Measurements from ENCODE around the gene SSBP4.
A peak's percentile ranks its signal among the peaks of the same experiment; 100 is the strongest.

Gene SSBP4

DNA sequence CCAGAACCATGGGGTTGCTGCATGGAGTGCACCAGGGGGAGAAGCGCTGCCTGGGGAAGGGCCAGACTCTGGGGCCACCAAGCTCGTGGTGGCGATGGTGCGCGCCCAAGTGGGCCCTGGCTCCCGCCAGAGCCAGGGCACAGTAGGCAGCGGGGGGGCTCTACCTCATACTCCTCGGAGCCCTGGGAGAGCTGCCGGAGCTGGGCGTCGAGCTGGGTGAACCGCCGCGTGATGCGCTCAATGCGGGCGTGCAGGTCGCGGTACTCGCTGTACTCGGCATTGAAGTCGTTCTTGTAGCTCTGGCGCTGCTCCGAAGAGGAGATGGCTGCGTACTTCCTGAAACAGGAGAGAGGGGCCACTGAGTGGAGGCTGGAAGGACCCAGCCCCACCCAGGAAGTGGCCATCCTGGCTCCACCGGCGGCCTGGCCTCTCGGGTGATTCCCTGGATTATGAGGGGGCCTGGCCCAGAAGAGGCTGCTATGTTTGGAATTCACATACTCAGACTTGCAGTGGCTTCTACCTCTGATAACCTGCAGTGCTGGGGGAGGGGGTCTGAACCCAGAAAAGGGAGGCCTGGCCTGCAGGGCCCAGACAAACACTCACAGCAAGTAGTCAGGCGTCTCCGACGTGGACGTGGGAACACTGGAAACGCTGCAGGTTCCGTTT, 27.1 kb downstream of the SSBP4 start:
- no peak for DNase-seq

DNA sequence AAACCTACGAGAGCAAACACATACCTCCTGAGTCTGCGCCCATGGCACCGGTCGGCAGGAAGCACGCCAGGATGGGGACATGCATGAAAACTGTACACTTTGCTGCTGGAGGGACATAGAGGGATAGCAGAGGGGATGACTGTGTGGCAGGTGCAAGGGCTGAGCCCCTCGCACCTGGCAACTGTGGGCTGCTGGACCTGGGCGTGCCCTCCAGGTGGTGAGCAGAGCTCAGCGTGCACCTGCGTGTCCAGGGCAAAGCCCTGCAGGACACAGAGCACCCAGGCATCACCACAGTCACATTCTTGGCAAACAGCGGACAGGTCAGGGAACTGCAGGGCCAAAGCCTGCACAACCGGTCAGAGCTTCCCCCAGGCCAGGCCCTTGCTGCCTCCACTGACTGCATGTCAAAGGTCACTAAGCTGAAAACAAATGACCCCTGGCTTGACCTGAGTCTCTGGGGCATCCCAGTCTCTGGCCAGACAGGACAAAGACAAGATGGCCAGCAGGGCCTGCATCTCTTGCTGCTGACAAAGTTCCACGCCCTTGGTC, 27.7 kb downstream of the SSBP4 start:
- DNase-seq, result no peak

DNA sequence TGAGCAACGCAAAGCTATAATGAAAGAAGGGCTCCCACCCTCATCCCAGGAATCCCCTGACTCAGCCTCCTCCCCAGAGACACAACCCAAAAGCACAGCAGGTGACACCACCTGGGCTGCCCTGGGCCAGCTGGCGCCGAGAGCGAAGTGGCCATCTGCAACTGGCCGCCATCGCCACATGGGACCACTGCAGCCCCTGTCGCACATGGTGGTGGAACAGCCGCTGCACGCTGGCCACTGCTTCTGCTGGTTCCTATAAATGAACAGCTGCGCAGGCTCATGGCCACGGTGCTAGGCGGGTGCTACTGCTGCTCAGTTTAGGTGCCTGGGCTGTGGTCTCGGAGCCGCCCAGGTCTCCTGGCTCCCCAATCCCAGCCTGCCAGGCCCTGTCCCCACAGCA, 30.4 kb downstream of the SSBP4 start:
- no peak for DNase-seq

DNA sequence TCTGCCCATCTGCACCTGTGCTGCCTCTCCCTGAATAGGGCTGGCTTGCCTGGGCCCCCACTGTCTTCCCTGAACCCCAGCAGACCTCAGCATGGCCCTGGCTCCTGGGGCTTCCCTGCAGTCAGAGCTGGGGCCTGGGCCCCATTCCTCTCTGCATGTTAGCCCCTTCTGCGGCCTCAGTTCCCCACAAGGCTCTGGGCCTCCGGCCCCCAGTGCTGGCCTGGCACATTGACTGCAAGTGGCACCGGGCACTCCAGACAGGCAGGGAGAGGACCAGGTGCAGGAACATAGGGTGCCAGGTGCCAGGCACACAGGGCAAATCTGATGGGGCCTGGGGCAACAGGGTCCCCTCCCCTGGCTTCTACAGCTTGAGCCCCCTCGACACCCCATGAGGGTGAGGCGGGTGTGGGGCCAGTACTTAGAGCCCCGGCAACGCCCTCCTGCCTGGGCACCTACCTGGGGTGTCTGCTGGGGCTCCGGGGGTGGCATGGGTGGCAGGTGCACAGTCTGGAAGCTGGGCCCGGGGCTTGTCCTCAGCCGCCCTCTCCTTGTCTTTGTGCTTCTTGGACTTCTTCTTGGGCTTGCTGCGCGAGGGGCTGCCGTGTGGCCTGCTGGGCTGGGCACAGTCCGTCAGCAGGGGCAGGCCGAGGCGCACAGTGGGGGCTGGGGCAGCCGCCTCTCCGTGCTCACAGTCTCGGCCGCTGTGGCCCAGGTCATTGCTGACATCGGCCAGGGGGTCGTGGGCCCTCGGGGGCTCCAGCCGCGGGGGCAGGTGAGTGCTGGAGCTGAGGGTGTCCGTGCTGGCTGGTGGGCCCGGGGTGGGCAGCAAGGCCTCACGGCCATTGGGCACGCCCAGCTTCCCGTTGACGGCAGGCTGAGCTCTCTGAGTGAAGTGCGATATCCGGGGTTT, 31.1 kb downstream of the SSBP4 start:
- DNase-seq, result no peak

DNA sequence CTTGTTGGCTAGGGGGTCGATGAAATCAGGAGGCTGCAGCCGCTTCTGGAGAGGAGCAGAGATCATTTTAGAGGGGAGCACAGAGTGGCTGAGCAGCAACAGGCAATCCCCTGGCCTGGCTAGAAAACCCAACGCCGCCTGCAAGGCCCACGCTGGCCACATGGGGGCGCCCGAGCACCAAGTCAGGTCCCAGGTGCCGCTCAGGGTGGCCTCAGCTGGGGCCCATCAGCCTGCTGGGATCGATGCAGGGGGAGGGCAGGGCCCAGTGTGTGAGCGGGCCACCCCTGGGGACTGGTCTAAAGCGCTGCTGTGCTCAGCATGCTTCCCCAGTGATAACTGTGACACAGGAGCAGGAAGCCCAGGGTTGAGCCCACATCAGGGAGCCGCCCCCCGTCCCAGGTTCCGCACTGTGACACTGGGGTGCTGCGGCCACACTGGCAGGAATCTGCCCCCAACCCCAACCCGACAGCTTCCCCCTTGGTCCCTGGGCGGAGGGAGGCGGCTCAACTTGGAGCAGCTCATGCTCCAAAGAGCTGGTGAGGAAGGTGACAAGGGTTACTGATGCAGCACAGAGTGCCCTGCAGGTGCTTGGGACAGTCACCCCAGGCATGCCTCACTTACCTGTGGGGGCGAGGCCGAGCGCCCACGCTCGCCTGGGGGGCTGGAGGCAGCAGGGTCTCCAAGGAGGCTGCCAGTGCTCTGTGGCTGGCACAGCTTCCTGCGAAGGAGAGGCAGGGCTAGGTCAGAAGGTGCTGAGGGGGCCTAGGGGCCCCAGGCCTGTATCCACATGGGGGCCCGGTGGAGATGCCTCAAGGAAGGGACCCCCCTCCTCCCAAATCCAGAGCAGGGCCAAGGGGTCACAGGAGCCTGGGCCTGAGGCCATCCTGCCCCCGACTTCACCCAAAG, 32.0 kb downstream of the SSBP4 start:
- peak; percentile 65 to 85 (median 75) for DNase-seq

DNA sequence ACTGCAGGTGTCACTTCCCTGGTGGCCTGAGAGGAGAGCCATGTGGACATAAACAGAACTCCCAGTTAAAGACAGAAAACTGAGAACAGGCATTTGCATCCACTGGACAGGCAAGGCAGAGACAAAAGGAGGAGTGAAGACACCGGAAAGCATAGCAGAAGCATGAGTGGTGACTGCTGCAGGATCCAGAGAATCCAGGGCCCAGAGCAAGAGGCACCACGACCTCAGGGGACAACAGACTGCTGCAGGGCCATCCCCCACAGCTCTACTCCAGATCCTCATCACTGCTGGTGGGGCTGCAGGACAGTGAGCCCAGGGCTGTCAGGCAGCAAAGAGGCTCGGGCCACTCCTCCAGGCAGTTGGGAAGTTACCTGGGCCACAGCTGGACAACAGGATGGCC, 33.2 kb downstream of the SSBP4 start:
- DNase-seq, result no peak

DNA sequence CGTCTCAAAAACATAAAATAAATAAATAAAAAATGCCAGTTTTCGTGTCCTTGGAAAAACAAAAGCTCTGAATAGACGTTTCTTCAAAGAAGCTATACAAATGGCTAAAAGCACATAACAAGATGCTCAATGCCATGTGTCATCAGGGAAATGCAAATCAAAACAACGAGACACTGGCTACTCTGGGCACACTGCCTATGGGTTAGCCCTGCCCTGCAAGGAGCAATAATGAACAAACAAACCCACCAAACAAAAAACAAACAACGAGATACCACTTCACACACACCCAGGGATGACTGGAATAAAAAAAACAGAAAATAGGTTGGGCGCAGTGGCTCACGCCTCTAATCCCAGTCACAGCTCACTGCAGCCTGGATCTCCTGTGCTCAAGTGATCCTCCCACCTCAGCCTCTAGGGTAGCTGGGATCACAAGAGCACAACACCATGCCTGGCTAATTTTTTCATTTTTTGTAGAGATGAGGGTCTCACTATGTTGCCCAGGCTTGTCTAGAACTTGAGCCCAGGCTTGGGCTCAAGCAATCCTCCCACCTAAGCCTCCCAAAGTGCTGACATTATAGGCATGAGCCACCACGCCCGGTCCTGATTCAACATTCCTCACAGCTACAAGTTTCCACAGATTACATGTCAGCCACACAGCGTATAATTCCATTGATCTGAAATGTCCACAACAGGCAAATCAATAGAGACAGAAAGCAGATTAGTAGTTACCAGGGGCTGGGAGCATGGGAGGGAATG, 34.2 kb downstream of the SSBP4 start:
- DNase-seq, result no peak

DNA sequence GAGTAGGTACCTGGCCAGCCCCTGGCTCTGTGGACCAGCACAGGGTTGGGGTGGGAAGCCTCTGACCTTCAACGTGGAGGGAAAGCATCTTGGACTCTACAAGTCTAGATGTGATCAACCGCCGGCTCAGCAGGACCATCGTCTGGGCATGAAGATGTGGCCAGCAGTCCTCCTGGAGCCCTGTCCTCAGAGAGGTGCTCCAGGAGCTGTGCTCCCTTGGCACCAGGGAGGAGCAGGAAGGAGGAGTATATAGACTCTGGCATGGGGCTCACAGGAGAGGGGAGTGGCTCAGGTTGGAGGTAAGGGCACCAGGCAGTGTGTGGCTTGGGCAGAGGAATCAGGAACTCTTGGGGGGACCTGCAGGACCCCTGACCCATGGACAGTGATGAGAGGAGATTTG, 37.1 kb downstream of the SSBP4 start:
- no peak for DNase-seq

DNA sequence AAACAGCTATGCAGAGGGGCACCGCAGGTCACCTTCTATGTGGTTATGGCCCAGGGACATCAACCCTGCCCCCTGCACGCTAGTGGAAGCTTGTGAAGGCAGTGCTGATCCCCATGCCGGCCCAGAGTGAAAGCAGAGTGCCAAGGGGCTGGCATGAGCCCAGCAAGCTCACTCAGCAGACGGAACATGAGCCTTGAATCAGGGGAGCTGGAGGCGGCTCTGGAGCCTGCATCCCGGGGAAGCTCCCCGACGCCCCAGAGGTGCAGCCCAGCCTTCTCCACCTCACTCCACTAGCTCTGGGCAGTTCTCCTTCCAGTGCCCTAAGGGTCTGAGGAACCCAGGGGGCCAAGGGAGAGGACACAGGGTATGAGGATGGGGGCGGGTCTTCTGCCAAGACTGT, 37.8 kb downstream of the SSBP4 start:
- no peak for DNase-seq

DNA sequence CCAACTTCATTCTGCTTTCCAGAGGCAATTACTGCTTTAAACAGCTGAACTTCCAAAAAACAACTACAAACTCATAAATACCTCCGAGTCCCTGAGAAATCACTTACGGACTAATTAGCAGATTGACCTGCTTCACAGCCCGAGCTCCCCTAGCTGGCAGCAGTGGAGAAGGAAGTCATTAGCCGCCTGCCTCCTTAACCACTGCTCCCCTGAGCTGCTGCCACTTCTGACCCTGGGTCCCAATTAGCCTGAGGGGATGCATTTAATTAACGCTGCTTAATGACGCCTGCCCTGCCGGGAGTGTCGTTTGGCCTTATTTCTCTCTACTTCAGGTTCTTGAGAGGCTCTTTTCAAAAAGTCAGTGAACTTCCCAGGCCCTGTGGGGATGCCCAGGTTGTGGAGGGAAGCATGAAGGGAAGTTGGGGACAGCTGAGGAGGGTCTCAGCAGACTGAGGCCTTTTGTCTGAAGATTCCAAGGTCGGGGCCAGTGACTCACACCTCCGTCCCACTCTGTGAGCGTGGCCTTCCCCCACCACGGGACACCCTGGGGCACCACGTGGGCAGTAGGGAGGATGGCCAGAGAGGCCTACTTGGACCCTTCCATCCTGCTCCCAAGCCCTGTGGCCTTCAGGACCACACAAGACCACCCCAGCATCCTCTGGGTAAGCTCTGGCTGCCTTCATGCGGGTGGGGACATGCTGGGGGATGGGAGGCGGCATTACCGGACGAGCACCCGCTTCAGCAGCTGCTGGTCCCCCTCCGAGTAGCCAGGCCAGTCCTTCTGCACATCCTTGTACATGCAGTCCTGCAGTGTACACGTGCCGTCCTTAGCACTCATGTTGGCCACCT, 38.5 kb downstream of the SSBP4 start:
- no peak for DNase-seq

DNA sequence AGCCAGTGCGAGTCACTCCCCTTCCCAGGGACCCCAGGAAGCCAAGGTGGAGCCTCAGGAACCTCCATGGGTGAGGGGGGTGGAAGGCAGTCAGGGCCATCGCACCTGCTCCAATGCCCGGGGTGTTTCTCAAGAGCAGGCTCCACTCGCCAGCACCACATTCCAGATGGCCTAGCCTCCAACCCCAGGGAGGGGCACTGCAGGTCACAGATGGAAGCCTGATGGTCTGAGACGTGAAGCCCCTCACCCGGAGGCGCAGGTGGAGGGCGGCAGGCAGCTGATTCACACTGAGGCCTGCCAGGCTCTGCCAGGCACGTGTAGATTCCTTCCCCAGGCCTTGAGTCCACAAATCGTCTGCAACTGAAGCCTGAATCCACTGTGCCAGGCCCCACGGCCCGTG, 41.7 kb downstream of the SSBP4 start:
- DNase-seq, result no peak

DNA sequence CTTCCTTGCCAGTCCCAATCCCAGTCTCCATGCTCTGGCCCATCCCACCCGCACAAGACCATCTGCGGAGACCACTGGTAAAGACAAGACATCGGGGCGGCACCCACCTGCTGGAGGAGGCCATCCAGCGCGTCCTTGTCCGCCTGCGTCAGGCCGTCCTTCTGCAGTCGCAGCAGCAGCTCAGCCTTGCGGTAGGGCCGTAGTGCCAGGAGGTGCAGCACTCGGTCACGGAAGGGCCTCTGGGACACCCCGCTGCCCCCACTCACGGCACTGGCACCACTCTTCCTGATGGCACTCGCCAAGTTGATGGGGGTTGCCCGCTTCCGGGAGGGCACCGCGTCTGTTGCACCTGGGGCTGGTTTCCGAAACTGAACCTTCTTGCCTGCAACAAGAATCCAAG, 42.3 kb downstream of the SSBP4 start:
- no peak for DNase-seq

DNA sequence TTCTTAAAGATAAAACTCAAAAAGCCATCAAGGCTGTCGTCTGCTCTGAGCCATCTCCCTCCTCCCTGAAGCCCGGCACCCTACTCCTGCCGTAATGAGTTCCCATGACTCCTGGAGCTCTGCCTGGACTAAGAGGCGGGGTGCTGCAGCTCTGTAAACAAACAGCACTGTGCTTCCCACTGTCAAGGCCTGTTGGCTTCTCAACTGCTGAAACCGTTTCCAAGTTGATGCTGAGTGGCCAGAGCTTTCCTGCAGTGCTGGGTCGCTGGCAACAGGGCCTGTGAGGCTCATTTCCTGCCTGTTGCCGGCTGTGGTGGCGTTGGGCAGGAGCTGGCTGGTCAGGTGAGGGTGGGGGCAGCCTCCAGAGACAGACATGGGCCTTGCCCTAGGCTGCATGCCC, 45.4 kb downstream of the SSBP4 start:
- no peak for DNase-seq

DNA sequence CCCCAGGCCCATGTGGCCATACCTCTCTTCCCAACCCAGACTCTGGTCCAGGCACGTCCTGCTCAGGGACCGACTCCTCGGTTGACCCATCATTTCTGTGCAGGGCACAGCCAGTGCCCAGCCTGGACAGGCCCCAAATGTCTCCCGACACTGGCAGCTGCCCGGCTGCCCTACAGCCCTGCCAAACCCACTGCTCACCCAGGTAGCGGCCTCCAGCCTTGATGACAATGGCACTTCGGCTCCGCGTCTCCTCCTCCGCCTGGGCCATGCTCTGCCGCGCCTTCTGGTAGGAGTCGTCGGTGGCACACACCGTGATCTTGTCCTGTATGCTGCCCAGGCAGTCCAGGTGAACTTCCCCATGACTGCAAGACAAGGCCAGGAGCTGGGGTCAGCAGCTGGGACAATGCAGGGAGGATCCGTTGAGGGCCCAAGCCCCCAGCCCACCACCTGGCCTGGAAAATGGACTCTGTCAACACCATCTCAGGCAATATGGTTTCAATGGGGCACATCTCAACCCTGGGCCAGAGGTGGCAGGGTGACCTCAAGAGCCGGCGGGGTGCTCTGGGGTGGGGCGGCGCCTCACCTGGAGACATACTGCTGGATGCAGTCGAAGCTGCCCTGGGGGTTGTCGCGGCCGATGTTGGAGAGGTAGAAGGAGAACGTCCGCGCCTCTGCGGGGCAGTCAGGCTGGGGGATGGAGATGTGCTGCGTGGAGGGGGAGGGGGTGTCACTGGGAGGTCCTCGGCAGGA, 46.2 kb downstream of the SSBP4 start:
- DNase-seq, result no peak

DNA sequence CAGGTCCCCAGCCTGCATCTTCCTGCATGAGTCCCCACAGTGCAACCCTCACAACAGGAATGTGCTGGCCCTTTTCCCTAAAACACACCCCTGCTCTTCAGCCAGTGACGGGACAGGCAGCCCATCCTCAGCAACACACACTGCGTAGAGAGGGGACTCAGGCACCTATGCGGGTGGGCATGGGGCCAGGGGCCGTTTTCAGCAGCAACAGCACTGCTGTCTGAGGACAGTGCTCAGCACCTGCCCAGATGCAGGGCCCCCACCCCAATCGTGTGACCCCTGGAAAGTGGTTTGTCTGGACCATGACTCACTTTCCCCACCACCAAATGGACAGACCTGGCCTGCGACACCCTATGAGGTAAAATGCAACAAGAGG, 46.8 kb downstream of the SSBP4 start:
- DNase-seq, result no peak

DNA sequence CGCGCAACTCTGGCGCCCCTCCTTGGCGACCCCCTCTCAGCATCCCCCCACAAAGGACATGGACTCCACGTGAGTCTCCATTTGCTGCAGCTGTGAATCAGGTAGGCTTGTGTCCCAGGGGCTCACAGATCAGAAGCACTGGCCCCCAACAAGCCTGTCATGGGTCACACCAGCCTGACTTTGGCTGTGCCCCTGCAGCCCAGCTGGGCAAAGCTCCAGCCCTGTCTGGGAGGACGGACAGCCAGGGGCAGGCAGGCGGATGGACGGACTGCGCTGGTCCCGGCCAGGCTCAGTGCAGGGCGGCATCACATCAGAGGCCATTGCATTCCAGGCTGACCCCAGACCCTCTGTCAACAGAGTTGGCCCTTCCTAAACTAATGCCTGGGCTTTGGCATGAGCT, 47.2 kb downstream of the SSBP4 start:
- DNase-seq, result no peak

DNA sequence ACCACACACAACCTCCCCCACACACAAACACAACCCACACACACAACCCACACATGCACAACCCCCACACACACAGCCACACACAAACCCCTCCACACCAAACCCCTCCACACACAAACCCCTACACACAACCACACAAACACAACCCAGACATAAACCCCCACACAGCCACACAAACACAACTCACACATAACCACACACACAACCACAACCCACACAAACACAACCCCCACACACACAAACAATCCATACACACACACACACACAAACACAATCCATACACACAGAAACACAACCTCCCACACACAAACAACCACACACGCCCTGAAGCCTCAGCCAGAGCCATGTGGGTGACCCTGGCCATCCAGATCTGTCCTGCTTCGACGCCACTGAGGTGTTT, 48.8 kb downstream of the SSBP4 start:
- no peak for DNase-seq

DNA sequence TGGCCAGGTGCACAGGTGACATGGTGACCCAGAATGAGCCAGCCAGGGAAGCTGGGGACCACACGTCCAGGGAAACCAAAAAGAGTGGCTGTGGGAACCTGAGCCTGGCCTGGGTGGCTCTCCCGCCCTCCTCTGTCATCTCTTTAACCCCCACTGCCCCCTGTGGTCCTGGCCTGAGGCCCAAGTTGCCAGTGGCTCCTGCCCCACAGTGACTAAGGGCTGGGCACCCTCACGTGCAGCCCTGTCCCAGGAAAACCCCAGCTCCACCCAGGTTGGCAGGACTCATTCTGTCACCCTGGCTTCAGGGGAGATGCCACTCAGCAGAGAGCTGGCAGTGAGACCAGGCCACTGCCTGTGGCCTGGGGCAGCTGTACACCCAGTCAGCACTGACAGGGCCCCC, 49.3 kb downstream of the SSBP4 start:
- no peak for DNase-seq

DNA sequence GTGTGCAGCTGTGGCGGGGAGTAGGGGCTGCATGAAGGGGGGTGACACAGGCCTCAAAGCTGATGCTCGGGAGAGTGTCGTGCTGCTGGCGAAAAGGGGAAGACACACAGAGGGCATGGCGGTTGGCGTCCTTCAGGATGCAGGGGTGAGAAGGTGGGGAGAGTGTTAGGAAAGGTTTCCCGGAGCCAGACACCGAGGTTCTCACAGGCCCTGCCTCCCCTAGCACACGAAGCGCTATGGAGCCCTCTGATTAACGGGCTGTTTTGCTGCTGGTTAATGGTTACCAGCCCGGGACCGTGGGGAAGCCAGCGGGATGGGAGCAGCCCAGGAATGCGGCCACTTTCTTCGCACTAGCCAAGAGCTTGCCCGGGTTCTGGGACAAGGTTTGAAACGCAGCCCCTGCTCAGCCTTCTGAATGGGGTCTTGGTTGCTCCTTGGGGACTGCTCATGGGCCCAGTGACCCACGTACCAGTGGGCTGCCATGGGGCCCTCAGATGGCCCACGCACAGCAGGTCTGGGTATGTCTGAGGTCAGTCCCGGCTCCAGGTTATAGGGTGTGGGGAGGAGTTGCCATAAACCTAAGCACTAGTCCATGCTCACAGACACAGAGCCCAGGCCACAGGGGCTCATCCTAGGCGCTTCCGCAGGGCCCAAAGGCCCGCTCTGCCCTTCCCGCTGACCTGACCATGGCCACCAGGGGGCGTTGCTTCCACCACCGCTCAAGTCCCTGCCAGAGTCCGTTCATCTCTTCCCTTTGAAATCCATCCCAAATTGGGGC, 50.1 kb downstream of the SSBP4 start:
- DNase-seq, result peak in 4 of 5 donors; percentile 47 to 53 (median 49)

DNA sequence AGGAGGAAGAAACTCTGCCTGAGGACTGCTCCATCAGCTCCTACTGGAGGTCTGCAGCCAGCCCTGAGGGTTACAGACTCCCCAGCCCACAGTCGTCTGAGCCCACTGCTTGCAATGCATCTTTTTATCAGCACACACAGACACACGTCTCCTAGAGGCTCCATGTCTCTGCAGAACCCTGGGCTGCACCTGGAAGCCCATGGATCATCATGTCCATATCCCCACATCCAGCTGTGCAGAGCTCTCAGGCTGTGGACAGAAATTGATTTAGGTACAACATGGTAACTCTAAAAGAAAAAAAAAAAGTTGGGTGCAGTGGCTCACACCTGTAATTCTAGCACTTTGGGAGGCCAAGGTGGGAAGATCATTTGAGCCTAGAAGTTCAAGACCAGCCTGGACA, 51.6 kb downstream of the SSBP4 start:
- no peak for DNase-seq

Data from T-helper 1 cell (primary cell).